ENCODE measurements around the gene ACTR1A.
"Not testable (repeated sequence)": the region's sequence is repeated elsewhere in the genome, so short reads cannot be mapped to it uniquely, and the experiment has no call there.

ACTR1A gene

DNA sequence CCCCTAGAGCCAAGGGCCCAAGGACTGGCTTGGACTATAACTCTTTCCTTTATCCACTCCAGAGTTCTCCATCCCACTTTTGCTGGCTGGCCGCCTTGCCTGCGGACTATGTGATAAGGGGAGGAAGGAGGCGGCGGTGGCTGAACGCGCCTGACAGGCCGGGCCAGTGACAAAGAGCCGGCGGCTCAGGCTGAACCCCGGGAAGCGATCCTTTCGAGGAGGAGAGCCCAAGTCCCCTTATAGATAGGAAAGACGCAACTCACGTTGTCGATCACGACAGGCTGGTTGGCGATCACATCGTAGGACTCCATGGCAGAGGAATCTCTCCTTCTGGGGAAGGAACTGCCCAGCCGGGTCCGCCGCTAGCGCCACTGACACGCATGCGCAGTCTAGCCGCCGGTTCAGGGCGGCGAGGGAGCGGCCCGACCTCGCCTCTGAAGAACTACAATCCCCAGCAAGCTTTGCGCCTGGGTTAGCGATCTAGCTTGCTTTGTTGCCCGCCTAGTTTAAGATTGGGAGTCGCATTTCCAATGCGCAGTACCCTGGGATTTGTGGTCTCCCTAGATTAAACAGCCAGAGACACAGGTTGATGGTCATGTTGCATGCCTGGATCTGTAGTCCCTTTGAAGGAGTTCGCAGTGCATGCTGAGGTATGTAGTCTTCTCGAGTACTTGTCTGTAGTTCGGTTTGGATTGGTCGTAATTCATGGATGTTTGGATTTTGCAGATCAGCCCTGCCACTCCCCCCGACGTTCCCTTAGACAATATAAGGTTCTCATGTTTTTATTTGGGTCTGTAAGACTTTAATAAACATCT lies at the start of gene ACTR1A:
TSS of gene ACTR1A (minus strand) at position 376 of the 815 bp plus-strand sequence. CDS start at position 311, 65 bp downstream.
- peak; percentile 87 to 92 (median 91) for DNase-seq (ENCODE audit: low read depth in 3 of 3)

DNA sequence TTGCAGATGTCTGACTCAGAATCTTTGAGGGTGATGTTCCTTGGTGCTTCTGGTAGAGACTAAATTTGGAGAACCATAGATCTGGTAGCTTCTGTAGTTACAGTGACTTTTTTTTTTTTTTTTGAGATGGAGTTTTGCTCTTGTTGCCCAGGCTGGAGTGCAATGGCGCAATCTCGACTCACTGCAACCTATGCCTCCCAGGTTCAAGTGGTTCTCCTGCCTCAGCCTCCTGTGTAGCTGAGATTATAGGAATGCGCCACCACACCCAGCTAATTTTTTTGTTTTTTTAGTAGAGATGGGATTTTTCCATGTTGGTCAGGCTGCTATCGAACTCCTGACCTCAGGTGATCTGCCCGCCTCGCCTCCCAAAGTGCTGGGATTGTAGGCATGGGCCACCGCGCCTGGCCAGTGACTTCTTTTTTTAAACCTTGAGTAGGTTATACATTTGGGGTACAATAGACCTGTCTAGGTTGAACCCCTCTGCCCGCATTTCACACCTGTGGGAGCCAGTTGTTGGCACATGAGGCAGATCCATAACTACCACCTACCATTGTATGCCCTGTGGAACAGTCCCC lies 48.2 kb upstream of the ACTR1A start:
- DNase-seq (ENCODE audit: low read depth in 3 of 3) = no peak

DNA sequence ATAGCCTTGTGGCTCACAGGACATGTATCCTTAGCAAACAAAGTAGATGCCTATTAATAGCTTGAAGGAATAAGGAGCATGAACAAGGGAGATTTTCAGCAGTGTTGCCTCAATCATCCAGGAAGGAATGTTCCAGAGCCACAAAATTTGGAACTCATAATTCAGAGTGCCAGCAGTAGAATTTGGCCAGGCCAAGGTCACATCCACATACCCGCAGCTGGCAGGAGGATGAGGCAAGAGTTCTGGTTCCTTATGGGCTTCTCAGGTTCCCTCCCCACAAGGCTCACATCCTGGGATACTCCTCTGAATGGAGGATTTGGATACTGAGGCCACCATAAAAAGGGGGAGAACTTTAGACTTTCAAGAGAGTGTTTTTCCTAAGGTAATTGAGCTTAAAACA lies 47.0 kb upstream of the ACTR1A start:
- no peak for DNase-seq (ENCODE audit: low read depth in 3 of 3)

DNA sequence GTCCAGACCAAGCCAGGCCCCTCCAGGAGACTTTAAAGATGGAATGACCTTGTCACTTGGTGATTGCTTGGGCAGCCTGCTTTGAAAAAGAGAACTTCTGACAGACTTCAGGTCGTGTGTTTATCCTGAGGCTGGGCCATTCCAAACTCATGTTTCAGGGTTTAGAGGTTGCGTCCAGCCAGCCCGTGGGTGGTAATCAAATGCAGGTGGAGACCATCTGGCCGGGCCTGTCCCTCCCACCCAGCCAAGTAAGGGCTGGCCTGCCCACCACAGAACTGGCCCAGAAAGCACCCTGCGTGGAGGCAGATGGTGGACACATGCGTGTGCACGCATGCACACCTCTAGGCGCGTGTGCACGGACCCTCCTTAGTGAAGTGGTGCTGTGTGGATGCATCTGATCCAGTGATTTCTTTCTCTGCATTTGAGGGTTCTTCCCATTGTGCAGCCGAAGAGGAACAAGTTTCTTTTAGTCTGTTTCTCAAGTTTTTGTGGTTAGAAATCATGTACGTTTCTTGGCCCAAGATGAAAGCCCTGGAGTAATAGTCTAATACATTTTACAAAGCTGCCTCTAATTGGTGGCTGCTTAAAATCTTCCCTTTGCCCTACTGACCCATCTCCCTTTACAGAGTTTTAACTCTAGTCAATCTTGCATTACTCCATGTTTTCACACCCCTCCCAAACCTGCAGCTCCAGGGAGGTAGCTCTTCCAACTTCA lies 44.3 kb upstream of the ACTR1A start:
- no peak for DNase-seq (ENCODE audit: low read depth in 3 of 3)

DNA sequence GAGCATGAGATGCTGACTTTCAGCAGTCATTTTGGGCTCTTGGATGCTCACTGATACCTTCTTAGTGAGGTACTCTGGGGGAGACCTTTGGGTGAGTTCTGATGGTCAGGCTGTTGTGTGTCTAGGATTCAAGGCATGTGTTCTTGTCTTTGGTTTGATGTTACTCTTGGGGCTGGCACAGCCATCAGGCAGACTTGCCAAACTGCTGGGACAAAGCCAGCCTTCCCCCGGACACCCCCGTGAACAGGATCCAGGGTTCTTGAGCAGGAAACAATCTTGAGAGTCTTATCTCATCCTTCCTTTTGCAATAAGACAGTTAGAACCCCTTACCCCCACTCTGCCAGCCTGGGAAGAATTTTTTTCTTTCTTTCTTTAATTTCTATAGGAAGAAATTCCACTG lies 43.5 kb upstream of the ACTR1A start:
- no peak for DNase-seq (ENCODE audit: low read depth in 3 of 3)

DNA sequence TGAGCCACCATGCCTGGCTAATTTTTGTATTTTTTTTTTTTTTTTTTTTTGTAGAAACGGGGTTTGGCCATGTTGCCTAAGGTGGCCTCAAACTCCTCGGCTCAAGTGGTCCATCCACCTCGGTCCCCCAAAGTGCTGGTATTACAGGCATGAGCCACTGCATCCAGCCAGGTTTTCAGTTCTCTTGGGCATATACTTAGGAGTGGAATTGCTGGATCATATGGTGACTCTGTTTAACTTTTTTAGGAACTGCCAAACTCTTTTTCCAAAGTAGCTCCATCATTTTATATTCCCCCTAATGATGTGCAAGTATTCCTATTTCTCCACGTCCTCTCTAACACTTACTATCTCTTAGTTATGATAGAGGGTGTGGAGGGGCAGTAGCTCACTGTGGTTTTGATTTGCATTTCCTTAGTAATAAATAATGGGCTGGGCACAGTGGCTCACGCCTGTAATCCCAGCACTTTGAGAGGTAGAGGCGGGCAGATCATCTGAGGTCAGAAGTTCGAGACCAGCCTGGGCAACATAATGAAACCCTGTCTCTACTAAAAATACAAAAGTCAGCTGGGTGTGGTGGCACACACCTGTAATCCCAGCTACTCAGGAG lies 42.9 kb upstream of the ACTR1A start:
- no peak for DNase-seq (ENCODE audit: low read depth in 3 of 3)

DNA sequence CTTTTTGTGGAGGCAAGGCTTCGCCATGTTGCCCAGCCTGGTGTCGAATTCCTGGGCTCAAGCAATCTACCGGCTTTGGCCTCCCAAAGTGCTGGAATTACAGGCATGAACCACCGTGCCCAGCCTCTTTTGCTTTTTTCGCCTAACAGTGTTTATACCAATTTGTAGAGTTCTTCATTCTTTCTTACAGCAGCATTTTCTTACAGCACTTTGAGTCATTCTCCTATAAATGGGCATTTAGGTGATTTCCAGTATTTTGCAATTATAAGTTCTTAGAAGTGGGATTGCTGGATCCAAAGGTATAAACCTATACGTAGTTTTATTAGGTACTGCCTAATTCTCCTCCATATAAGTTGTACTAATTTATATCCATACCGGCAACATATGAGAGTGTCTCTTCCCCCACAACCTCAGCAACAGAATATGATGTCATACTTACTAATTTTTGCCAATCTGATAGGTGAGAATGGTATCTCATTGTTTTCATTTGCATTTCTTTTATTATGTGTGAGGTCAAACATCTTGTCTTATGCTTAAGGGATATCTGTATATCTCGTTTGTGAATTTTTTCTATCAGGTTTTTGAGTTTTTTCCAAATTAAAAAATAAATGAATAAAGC lies 40.4 kb upstream of the ACTR1A start:
- no peak for DNase-seq (ENCODE audit: low read depth in 3 of 3)

DNA sequence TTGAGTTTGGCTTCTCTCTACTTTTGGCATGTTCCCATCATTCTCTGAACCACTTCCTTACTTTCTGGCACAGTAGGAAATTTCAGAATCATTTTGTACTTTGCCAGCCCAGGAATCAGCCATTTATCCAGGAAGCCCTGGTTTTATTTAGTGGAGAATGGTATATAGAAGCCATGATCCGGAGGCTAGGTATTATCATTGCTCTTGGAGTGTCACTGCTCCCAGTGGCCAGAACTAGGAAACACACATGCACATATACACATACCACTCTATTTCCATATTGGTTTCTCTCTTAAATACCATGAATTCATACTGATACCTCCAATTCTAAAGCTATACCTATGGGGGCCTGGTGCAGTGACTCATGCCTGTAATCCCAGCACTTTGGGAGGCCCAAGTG lies 37.5 kb upstream of the ACTR1A start:
- DNase-seq (ENCODE audit: low read depth in 3 of 3) = no peak

DNA sequence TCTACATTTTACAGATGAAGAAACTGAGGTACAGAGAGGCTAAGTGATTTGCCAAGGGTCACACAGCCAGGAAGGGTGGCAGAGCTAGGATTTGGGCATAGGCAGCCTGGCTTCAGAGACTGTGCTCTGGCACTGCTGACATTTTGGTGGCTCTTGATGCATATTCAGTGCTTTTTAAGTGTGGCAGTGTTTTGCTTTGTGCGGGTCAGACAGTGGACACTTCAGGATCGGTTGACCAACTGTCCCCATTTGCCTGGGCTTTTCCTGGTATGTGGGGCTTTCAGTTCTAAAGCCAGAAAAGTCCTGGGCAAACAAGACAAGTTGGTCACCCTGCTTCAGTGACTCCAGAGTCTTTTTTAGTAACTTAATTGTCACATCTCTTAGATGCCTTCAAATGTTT lies 36.3 kb upstream of the ACTR1A start:
- DNase-seq (ENCODE audit: low read depth in 3 of 3) = no peak

DNA sequence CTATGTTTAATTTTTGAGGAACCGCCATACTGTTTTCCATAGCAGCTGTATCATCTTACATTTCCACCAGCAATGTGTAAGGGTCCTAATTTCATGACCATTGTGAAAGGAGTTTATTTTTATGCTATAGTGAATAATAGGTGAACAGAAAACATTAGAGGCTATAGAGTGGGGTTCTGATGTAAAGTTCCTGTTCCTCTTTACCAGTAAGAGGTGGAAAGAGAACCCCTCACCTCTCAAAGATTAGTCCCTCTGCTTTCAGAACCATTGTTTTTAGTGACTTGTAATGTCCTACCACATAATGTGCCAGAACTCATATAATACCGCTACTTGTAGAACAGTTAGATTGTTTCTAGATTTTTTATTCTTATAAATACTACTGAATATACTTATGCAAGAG lies 35.4 kb upstream of the ACTR1A start:
- no peak for DNase-seq (ENCODE audit: low read depth in 3 of 3)

DNA sequence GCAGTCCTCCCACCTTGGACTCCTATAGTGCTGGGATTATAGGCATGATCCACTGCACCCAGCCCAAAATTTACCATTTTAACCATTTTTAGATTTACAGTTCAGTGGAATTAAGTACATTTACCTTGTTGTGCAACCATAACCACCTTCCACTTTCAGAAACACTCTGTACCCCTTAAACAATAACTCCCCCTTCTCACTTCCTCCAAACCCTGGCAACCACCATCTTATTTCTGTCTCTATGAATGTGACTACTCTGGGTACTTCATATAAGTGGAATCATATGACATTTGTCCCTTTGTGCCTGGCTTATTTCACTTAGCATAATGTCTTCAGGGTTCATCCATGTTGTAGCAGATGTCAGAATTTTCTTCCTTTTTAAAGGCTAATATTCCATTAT lies 34.9 kb upstream of the ACTR1A start:
- no peak for DNase-seq (ENCODE audit: low read depth in 3 of 3)

DNA sequence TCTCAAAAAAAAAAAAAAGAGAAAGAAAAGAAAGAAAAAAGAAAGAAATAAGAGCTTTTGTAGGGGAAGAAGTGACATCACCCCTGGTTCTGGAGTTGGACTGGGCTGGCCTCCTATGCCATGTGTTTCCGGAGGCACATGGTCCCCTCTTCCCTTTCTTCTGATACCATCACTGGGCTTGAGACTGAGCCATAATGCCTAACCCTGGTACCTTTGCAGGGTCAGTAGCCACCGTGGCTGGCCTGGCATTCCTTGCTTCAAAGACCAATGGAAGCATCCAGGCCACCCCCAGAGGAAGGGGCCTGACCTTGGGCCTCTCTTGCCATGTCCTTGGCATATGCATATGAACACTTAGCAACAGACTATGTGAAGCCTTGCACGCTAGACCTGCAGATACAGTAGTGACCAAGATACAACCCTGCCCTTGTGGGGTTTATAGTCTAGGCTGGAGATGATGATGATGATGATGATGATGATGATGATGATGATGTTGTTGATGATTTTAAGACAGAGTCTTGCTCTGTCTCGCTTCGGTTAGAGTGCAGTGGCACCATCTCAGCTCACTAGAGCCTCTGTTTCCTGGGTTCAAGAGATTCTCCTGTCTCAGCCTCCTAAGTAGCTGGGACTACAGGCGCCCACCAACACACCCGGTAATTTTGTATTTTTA lies 33.1 kb upstream of the ACTR1A start:
- DNase-seq (ENCODE audit: low read depth in 3 of 3) = no peak

DNA sequence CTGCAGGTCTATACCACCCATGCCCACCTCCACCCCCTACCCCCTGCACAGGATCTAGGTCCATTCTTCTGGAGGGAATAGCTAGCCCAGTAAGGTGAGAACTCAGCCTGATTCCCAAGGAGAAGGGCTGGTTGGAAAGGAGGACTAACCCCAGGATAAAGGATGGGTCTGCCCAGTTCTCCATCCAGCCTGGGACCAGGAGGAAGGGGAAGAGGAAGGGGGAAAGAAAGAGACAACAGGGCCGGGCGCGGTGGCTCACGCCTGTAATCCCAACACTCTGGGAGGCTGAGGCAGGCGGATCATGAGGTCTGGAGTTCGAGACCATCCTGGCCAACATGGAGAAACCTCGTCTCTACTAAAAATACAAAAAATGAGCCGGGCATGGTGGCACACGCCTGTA lies 32.5 kb upstream of the ACTR1A start:
- DNase-seq (ENCODE audit: low read depth in 3 of 3) = not testable (repeated sequence)

DNA sequence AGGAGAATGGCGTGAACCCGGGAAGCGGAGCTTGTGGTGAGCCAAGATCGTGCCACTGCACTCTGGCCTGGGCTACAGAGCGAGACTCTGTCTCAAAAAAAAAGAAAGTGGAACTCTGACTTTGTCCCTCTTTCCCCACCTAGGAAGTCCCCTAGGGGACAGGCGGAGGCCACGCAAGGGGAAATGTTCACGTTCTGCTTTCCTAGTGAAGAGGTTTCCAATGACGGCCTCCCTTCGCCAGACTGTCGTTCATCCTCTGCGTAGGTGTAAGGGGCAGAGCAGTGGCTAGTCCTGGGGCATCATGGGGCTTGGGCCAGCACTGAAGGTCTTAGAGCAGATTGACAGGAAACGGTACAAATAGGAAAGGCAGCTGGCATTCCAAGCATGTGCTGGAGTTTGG lies 31.8 kb upstream of the ACTR1A start:
- DNase-seq (ENCODE audit: low read depth in 3 of 3) = no peak

DNA sequence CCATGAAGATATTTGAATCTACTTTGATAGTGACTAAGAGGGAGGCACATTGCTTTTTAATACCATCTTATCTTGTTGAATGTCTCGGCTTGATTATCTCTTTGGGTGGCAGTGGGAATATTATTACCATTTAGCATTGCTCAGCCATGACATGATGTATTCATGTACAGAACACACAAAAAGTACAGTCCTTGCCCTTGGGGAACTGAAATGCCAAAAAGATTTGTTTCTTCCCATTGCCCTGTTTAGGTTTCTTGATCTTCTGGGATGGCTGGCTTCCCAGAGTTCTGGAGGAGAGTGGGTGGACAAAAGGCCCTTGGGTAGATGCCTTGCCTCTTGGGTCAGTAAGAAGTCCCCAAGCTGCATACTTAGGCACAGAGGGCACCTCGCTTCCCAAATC lies 25.0 kb upstream of the ACTR1A start:
- no peak for DNase-seq (ENCODE audit: low read depth in 3 of 3)

DNA sequence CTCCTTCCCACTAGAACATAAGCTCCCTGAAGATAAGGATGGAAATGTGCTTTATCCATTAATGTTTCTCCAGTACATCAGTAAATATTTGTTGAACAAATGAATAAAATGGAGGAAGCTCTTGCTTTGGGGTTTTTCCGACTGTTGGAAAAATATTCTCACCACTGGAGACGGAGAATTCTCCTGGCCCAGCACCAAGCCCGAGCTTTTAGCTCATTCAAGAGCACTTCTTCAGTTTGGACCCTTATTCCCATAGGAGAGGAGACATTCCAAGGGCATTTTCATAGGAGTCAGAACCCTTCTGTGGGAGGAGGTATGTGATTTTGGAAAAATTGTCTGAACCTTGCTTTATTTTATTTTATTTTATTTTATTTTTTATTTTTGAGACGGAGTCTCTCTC lies 22.2 kb upstream of the ACTR1A start:
- no peak for DNase-seq (ENCODE audit: low read depth in 3 of 3)

DNA sequence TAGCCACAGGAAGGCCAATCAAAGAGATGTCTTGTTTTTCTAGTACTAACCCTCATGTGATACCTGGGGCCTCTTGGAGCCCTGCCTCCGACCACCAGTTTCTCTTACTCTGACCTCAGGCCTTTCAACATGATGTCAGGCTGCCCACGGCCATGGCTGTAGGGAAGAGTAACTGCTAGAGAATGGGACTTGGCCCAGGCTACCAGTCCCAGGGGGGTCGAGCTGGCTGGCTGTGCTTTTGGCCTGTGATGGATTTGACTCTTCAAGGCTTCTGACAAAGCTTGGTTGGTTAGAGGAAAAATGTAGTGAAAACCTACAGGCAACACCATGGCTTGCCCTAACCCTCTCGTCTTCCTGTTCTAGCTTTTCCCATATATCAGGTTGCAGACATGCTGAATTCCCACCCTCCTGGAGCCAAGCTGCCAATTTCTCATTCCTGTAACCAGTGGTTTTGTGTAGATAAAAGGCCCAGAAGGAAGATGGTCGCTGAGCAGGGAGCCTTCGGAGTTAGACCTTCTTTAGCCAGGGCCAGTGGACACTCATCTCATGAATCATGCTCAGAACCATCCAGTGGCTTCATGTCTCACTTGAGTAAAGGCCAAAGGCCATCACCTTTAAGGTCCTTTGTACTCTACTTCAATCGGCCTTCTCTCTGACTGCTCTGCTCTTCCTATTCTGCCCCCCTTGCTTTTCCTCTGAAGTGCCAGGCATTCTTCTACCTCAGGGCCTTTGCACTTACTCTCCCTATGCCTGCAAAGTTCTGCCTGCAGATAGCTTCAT lies 20.9 kb upstream of the ACTR1A start:
- no peak for DNase-seq (ENCODE audit: low read depth in 3 of 3)

DNA sequence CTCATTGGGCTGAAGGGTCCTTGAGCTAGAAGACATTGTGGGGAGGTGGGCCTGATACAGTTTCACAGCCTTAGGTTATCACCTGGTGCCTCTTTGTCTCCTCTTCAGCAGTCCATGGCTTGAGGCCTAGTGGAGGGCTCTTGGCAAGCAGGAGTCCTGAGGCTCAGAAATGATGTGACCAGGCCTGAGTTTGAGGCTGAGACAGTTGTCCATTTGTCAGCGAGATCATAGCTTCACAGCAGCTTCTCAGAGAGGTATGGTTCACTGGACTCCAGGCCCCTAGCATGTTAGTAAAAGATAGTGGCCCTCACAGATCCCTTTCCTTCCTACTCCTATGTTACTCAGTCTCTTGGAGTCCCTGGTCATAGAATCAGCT lies 20.4 kb upstream of the ACTR1A start:
- no peak for DNase-seq (ENCODE audit: low read depth in 3 of 3)

DNA sequence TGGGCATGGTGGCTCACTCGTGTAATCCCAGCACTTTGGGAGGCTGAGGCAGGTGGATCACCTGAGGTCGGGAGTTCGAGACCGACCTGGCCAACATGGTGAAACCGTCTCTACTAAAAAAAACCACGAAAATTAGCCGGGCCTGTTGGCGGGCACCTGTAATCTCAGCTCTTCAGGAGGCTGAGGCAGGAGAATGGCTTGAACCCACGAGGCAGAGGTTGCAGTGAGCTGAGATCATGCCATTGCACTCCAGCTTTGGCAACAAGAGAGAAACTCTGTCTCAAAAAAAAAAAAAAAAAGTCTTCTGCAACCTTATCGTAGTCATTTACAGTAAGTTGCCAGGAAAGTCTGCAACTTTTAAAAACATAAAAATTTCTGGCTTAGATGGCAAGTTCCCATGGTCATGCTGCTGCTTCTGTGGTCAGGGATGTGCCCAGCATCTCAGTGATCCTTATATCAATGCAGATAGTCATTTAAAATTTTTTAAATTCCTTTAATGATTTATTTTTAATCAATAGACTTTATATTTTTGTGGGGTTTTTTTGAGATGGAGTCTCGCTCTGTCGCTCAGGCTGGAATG lies 16.8 kb upstream of the ACTR1A start:
- no peak for DNase-seq (ENCODE audit: low read depth in 3 of 3)

DNA sequence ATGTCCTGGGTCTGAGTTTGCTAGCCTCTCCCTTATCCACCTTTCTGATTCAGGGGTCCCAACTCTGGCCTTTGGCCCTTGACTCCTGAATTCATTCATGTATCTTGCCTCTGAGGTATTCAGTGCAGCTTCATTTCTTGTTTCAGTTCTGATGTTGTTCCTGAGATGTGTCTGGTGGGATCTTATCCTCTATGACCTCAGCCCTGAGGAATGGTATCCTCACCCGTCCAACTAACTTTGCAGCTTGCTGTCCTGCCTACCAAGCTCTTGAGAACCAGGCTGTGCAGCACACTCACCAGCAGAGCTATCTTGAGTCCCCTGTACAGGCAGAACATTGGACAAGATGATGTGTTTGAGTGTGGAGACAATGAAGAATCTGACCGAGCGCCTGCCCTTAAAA lies 15.0 kb upstream of the ACTR1A start:
- DNase-seq (ENCODE audit: low read depth in 3 of 3) = no peak
